Activated CD8-positive, alpha-beta T cell treated with anti-CD3 and anti-CD28 coated beads for 36 hours (primary cell): Measurements from ENCODE around the gene UBE2Q1. TPM values are rescaled to one million over a fixed set of nuclear protein-coding genes. Genes with fewer than 3 reads are reported as not detected.
"Not testable (repeated sequence)": the region's sequence is repeated elsewhere in the genome, so short reads cannot be mapped to it uniquely, and the experiment has no call there.

Source experiments
- ATAC-seq: fragments of 200-7000 bp; cut with Tn5 transposase; one replicate; pipeline ENCODE4 v1.10.0; 2021; ENCODE audit warnings: mild to moderate bottlenecking, moderate library complexity
- CTCF ChIA-PET: fragments of 350-600 bp; sonication (Branson Sonifier 250); formaldehyde crosslinking; loops from one replicate; lab custom pipeline; 2021; ENCODE audit warnings: antibody characterized with exemption; lab: Charles Lee
- POLR2A ChIA-PET: fragments of 350-600 bp; sonication (Branson Sonifier 250); formaldehyde crosslinking; loops from one replicate; lab custom pipeline; 2021; ENCODE audit warnings: antibody characterized with exemption; lab: Charles Lee
- DNase-seq: peaks from one replicate; pipeline ENCODE4 v3.0.0-alpha.2; 2020
- H3K27ac Mint-ChIP-seq: one replicate; pipeline ENCODE4 v1.8.0; 2021; ENCODE audit warnings: mild to moderate bottlenecking, mixed read lengths
- H3K27me3 Mint-ChIP-seq: one replicate; pipeline ENCODE4 v1.8.0; 2021; ENCODE audit warnings: mixed read lengths
- H3K36me3 Mint-ChIP-seq: one replicate; pipeline ENCODE4 v1.8.0; 2021; ENCODE audit warnings: low read depth, mixed read lengths
- H3K4me1 Mint-ChIP-seq: one replicate; pipeline ENCODE4 v1.8.0; 2021; ENCODE audit warnings: low read depth, mixed read lengths
- H3K4me3 Mint-ChIP-seq: one replicate; pipeline ENCODE4 v1.8.0; 2021; ENCODE audit warnings: mild to moderate bottlenecking, moderate library complexity, mixed read lengths
- H3K9me3 Mint-ChIP-seq: one replicate; pipeline ENCODE4 v1.8.0; 2021; ENCODE audit warnings: mixed read lengths
- CTCF ChIP-seq: fragments of 200-600 bp; IDR thresholded peaks from one replicate; pipeline ENCODE4 v1.8.0; 2022; ENCODE audit warnings: antibody characterized with exemption, mild to moderate bottlenecking
- intact Hi-C: fragments of 100-400 bp; cut with micrococcal nuclease; formaldehyde crosslinking; loops from one replicate; pipeline ENCODE4 v1.10.0; 2022
- total RNA-seq, 2 experiments: library from RNA; stranded (reverse); gene quantifications; one replicate each; pipeline ENCODE4 v1.2.3, GENCODE V29; 2021

Gene UBE2Q1
- total RNA-seq, 2 experiments from 2014 or later = 71.2 to 74.6 TPM

GRCh38 chr1:154536570-154536969 is 21.9 kb downstream of the UBE2Q1 start:
- Mint-ChIP-seq H3K36me3 (no peaks in the 10 kb centered on the region), H3K27me3 (peaks cover 7% of the 10 kb centered on the region), H3K27ac (no peak overlapping the region), H3K4me3 (no peak overlapping the region), H3K4me1 (no peaks in the 10 kb centered on the region), H3K9me3 (no peaks in the 10 kb centered on the region)
- no peak for TF ChIP-seq CTCF
- ChIA-PET POLR2A (no interaction called here), CTCF (interaction anchor here (3.9 kb wide), 1 partner anchor 10 kb away, joined by 22 read pairs; no protein-coding TSS in a partner anchor)
- no peak for ATAC-seq
- intact Hi-C loops = no loop called here
- no peak for DNase-seq

- DNase-seq (no peak), ATAC-seq (no peak)
- no peaks in the 10 kb centered on the region for H3K4me1 Mint-ChIP-seq
- no peaks in the 10 kb centered on the region for H3K9me3 Mint-ChIP-seq
- no peak for TF ChIP-seq CTCF
- no peak overlapping the region for H3K27ac Mint-ChIP-seq
- H3K4me3 Mint-ChIP-seq = no peak overlapping the region
- CTCF ChIA-PET = interaction anchor here (0.6 to 3.9 kb wide), 4 partner anchors 12 to 436 kb away, joined by 3 to 22 read pairs (median 4); no protein-coding TSS in a partner anchor
- intact Hi-C loops = no loop called here
- POLR2A ChIA-PET = interaction anchor here (0.8 kb wide), 1 partner anchor 30 kb away, joined by 3 read pairs; no protein-coding TSS in a partner anchor
- peaks cover 5% of the 10 kb centered on the region for H3K27me3 Mint-ChIP-seq
- no peaks in the 10 kb centered on the region for H3K36me3 Mint-ChIP-seq
Measured at GRCh38 chr1:154533952-154534844, 24.3 kb downstream of the UBE2Q1 start.

DNA sequence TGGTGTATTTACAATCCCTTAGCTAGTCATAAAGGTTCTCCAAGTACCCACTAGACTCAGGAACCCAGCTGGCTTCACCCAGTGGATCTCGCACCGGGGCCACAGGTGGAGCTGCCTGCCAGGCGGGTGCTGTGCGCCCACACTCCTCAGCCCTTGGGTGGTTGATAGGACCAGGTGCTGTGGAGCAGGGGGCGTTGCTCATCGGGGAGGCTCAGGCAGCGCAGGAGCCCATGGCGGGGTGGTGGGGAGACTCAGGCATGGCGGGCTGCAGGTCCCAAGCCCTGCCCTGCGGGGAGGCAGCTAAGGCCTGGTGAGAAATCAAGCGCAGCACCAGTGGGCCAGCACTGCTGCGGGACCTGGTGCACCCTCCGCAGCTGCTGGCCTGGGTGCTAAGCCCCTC is 26.5 kb downstream of the UBE2Q1 start:
- POLR2A ChIA-PET, H3K27ac Mint-ChIP-seq, H3K4me1 Mint-ChIP-seq, DNase-seq, ATAC-seq, H3K9me3 Mint-ChIP-seq, intact Hi-C loops, H3K36me3 Mint-ChIP-seq, H3K4me3 Mint-ChIP-seq, H3K27me3 Mint-ChIP-seq: not testable (repeated sequence)
- CTCF ChIA-PET = interaction anchor here (1.8 kb wide), 1 partner anchor 15 kb away, joined by 6 read pairs; no protein-coding TSS in a partner anchor

DNA sequence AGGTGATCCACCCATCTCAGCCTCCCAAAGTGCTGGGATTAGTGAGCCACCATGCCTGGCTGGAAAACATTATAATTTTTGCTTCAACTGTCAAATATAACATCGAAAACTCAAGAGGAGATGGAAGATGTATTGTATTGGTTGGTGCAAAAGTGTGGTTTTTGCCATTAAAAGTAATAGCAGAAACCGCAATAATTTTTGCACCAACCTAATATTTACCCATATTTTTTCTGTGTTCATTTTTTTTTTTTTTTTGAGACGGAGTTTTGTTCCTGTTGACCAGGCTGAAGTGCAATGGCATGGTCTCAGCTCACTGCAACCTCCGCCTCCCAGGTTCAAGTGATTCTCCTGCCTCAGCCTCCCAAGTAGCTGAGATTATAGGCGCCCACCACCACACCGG is 29.2 kb downstream of the UBE2Q1 start:
- Mint-ChIP-seq H3K27me3 (peaks cover 1% of the 10 kb centered on the region), H3K4me3 (no peak overlapping the region), H3K27ac (no peak overlapping the region), H3K4me1 (no peaks in the 10 kb centered on the region), H3K36me3 (no peaks in the 10 kb centered on the region), H3K9me3 (no peaks in the 10 kb centered on the region)
- no peak for DNase-seq
- ChIA-PET POLR2A (no interaction called here), CTCF (interaction anchor here (2.1 kb wide), 1 partner anchor 50 kb away, joined by 6 read pairs; no protein-coding TSS in a partner anchor)
- TF ChIP-seq CTCF = no peak
- intact Hi-C loops = no loop called here
- no peak for ATAC-seq

DNA sequence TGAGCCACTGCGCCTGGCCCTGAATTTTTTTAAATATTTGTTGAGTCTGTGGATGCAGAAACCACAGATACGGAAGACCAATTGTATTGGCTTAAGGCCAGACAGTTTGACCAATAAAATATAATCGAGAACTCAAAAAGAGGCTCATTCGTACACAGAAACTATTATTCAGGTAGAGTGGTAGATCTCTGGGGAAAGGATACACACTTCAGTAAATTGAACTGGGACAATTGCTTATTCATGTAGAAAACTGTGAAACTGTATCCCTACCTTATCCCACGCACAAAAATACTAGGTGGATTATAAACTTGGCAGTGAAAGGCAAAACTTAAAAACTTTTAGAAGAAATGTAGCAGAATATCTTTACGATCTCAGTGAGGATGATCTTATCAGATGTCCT is 31.3 kb downstream of the UBE2Q1 start:
- intact Hi-C loops = no loop called here
- ChIA-PET CTCF (no interaction called here), POLR2A (no interaction called here)
- ATAC-seq = no peak
- no peak overlapping the region for H3K4me3 Mint-ChIP-seq
- H3K9me3 Mint-ChIP-seq = no peaks in the 10 kb centered on the region
- H3K36me3 Mint-ChIP-seq = no peaks in the 10 kb centered on the region
- TF ChIP-seq CTCF = no peak
- no peaks in the 10 kb centered on the region for H3K4me1 Mint-ChIP-seq
- no peak for DNase-seq
- no peak overlapping the region for H3K27ac Mint-ChIP-seq
- peaks cover 4% of the 10 kb centered on the region for H3K27me3 Mint-ChIP-seq
